A673 (cell line): Measurements from ENCODE around the gene EIF4E3. TPM values are rescaled to one million over a fixed set of nuclear protein-coding genes. Genes with fewer than 3 reads are reported as not detected.

ENCODE experiments used
- BruUV-seq: library from RNA; stranded (reverse); fragments of 400-500 nt; replicated peaks from 2 replicates; lab custom pipeline; 2021; lab: Mats Ljungman, UMichigan
- CTCF ChIA-PET: fragments of 300-600 bp; sonication (Branson Sonifier 250); formaldehyde crosslinking; loops from one replicate; lab custom pipeline; 2022; ENCODE audit warnings: antibody characterized with exemption; lab: Charles Lee
- POLR2A ChIA-PET: fragments of 300-600 bp; sonication (Branson Sonifier 250); formaldehyde crosslinking; loops from one replicate; lab custom pipeline; 2022; ENCODE audit warnings: antibody characterized with exemption; ENCODE audit not compliant: low non-redundant PET; lab: Charles Lee
- DNase-seq: peaks from one replicate; pipeline ENCODE4 v3.0.0-alpha.2; 2015; ENCODE audit warnings: low spot score
- H3K27ac ChIP-seq: fragments of 200-600 bp; sonication (generic); 2 replicates; pipeline ENCODE4 v1.5.1; 2016; ENCODE audit warnings: mixed run types, low read depth, mild to moderate bottlenecking, mixed read lengths, antibody characterized with exemption, low read length; ENCODE audit not compliant: poor library complexity, severe bottlenecking
- H3K27me3 ChIP-seq: fragments of 200-600 bp; sonication (generic); replicated peaks from 2 replicates; pipeline ENCODE4 v1.6.1; 2017; ENCODE audit warnings: mixed run types, low read depth, mild to moderate bottlenecking, mixed read lengths, antibody characterized with exemption, low read length; ENCODE audit not compliant: insufficient read depth, poor library complexity
- H3K36me3 ChIP-seq: fragments of 200-600 bp; sonication (generic); 2 replicates; pipeline ENCODE4 v1.6.1; 2016; ENCODE audit warnings: mixed run types, mild to moderate bottlenecking, mixed read lengths, antibody characterized with exemption, low read length; ENCODE audit not compliant: insufficient read depth, poor library complexity, severe bottlenecking
- H3K4me1 ChIP-seq: fragments of 200-600 bp; sonication (generic); 2 replicates; pipeline ENCODE4 v1.6.1; 2017; ENCODE audit warnings: mixed run types, mild to moderate bottlenecking, mixed read lengths, antibody characterized with exemption, low read length; ENCODE audit not compliant: insufficient read depth, poor library complexity, severe bottlenecking
- H3K4me3 ChIP-seq: fragments of 200-600 bp; sonication (generic); 2 replicates; pipeline ENCODE4 v1.5.1; 2016; ENCODE audit warnings: low read depth, mixed run types, mild to moderate bottlenecking, mixed read lengths, low read length; ENCODE audit not compliant: poor library complexity, severe bottlenecking
- H3K9me3 ChIP-seq: fragments of 200-600 bp; sonication (generic); 2 replicates; pipeline ENCODE4 v1.6.1; 2016; ENCODE audit warnings: mixed run types, low read depth, mild to moderate bottlenecking, mixed read lengths, antibody characterized with exemption, low read length; ENCODE audit not compliant: poor library complexity, severe bottlenecking
- CTCF ChIP-seq: fragments of 300-800, 200-600 bp; sonication (generic); conservative IDR thresholded peaks from 2 replicates; pipeline ENCODE4 v1.5.1; 2017; ENCODE audit warnings: low read depth, mild to moderate bottlenecking, antibody characterized with exemption, low read length, moderate library complexity, mixed read lengths
- EZH2 ChIP-seq: fragments of 200-600 bp; sonication (generic); IDR thresholded peaks from 2 replicates; pipeline ENCODE4 v1.6.1; 2017; ENCODE audit warnings: borderline replicate concordance, low read depth, mild to moderate bottlenecking, mixed read lengths, antibody characterized with exemption, low read length; ENCODE audit not compliant: poor library complexity, severe bottlenecking
- intact Hi-C: fragments of 100-400 bp; cut with micrococcal nuclease; formaldehyde crosslinking; loops from one replicate; pipeline ENCODE4 v1.10.0; 2022; ENCODE audit not compliant: unreplicated experiment
- total RNA-seq: library from RNA; stranded (reverse); gene quantifications from 2 replicates; pipeline ENCODE4 v1.2.3, GENCODE V29; 2021

Gene EIF4E3
- total RNA-seq, 1 experiment from 2014 or later = 3.1 TPM

GRCh38 chr3:71710906-71711494, 14.2 kb downstream of the EIF4E3 start:
- no TSS peak for BruUV-seq
- ChIA-PET CTCF (no interaction called here), POLR2A (interaction anchor here (0.6 kb wide), 1 partner anchor 595 kb away, joined by 3 read pairs; no protein-coding TSS in a partner anchor)
- TF ChIP-seq EZH2 = no peak
- TF ChIP-seq CTCF = peak; percentile 54
- no peaks in the 10 kb centered on the region for H3K4me1 ChIP-seq
- H3K27me3 ChIP-seq = no peaks in the 10 kb centered on the region
- peak; percentile 47 for DNase-seq
- H3K27ac ChIP-seq = no peak overlapping the region
- no peak overlapping the region for H3K4me3 ChIP-seq
- no peaks in the 10 kb centered on the region for H3K9me3 ChIP-seq
- no peaks in the 10 kb centered on the region for H3K36me3 ChIP-seq
- intact Hi-C loops = loop anchor here (10.0 kb wide), 1 partner anchor 554 kb away; no protein-coding TSS in a partner anchor

GRCh38 chr3:71709908-71710511, 15.2 kb downstream of the EIF4E3 start:
- ChIA-PET CTCF (no interaction called here), POLR2A (no interaction called here)
- DNase-seq = no peak

GRCh38 chr3:71708476-71709105, 16.6 kb downstream of the EIF4E3 start:
- no peak for DNase-seq
- Histone ChIP-seq H3K9me3 (no peaks in the 10 kb centered on the region), H3K27me3 (no peaks in the 10 kb centered on the region), H3K36me3 (no peaks in the 10 kb centered on the region), H3K4me1 (no peaks in the 10 kb centered on the region), H3K4me3 (no peak overlapping the region), H3K27ac (no peak overlapping the region)
- POLR2A ChIA-PET = no interaction called here
- BruUV-seq = no TSS peak
- intact Hi-C loops = no loop called here
- CTCF ChIA-PET = no interaction called here
- no peak for TF ChIP-seq EZH2

More at GRCh38 chr3:71709908-71710511, 15.2 kb downstream of the EIF4E3 start:
- no peaks in the 10 kb centered on the region for H3K36me3 ChIP-seq
- no peaks in the 10 kb centered on the region for H3K27me3 ChIP-seq
- no peak overlapping the region for H3K27ac ChIP-seq
- H3K9me3 ChIP-seq = no peaks in the 10 kb centered on the region
- H3K4me1 ChIP-seq = no peaks in the 10 kb centered on the region
- no peak for TF ChIP-seq CTCF
- TF ChIP-seq EZH2 = no peak
- no peak overlapping the region for H3K4me3 ChIP-seq
- intact Hi-C loops = loop anchor here (10.0 kb wide), 1 partner anchor 555 kb away; no protein-coding TSS in a partner anchor
- BruUV-seq = no TSS peak
